ENCODE measurements around the gene PFDN6. TPM values are rescaled to one million over a fixed set of nuclear protein-coding genes. Genes with fewer than 3 reads are reported as not detected.

Gene PFDN6
- total and polyA plus RNA-seq, 9 of the 15 experiments (the other 6 are each of a cell fraction or from before 2014, with no cell fraction given) = 6.8 to 475 (median 216) TPM

DNA sequence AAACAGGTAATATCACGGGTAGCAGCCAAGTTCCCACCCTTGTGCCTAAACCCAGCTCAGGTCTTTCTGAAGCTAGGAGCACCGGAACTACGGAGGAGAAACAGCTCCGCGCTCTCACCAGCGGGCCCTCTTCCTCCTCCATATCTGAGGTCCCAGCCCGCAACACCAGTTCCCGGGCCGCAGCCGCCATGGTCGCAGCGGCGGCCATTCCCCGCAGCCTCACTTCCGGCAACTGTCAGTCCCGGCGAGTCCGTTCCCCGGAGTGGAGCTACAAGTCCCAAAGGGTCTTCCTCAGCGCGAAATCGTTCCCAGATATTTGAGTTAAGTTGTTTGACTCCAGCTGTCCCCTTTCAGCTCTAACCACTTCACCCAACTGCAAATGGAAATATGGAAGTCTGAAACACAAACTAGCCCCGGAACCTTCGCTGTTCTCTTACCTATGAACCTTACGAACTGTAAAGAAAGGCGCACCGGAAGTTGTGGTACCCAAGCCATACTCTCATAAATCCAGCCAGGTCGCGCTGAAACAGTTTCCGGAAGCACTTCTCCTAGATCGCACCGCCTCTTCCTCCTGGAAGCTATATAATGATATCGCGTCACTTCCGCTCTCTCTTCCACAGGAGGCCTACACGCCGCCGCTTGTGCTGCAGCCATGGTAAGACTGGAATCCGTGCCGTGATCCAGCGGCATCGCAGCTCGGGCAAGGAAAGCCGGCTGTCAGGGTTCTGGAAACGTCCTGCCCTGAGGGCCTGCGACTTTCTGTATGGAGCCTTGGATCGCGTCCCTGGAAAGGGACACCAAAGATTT, 17.7 kb upstream of the PFDN6 start, which contains the start of the genes RPS18 and VPS52 (continued):
- TF ChIP-seq, protein P1, sequence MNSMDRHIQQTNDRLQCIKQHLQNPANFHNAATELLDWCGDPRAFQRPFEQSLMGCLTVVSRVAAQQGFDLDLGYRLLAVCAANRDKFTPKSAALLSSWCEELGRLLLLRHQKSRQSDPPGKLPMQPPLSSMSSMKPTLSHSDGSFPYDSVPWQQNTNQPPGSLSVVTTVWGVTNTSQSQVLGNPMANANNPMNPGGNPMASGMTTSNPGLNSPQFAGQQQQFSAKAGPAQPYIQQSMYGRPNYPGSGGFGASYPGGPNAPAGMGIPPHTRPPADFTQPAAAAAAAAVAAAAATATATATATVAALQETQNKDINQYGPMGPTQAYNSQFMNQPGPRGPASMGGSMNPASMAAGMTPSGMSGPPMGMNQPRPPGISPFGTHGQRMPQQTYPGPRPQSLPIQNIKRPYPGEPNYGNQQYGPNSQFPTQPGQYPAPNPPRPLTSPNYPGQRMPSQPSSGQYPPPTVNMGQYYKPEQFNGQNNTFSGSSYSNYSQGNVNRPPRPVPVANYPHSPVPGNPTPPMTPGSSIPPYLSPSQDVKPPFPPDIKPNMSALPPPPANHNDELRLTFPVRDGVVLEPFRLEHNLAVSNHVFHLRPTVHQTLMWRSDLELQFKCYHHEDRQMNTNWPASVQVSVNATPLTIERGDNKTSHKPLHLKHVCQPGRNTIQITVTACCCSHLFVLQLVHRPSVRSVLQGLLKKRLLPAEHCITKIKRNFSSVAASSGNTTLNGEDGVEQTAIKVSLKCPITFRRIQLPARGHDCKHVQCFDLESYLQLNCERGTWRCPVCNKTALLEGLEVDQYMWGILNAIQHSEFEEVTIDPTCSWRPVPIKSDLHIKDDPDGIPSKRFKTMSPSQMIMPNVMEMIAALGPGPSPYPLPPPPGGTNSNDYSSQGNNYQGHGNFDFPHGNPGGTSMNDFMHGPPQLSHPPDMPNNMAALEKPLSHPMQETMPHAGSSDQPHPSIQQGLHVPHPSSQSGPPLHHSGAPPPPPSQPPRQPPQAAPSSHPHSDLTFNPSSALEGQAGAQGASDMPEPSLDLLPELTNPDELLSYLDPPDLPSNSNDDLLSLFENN (IDR thresholded peaks at IDR 0.05; ENCODE audit: low read depth in 2 of 2, low read length in 2 of 2) = peak in 1 of 2 experiments; percentile 83; a peak in 1 of 4 replicates
- TF ChIP-seq FOXP1 (CRISPR knock-in tag; IDR thresholded peaks at IDR 0.05) = peak; percentile 90; the same call in 1 of the 2 replicates
- TF ChIP-seq, protein P2, sequence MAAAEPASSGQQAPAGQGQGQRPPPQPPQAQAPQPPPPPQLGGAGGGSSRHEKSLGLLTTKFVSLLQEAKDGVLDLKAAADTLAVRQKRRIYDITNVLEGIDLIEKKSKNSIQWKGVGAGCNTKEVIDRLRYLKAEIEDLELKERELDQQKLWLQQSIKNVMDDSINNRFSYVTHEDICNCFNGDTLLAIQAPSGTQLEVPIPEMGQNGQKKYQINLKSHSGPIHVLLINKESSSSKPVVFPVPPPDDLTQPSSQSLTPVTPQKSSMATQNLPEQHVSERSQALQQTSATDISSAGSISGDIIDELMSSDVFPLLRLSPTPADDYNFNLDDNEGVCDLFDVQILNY (CRISPR knock-in tag; IDR thresholded peaks at IDR 0.05) = no peak
- TF ChIP-seq LCOR (CRISPR knock-in tag; IDR thresholded peaks at IDR 0.05) = peak; percentile 74; the same call in 1 of the 2 replicates
- TF ChIP-seq STAG1 (CRISPR knock-in tag; IDR thresholded peaks at IDR 0.05; ENCODE audit: borderline replicate concordance) = no peak
- no peak; the same call in 1 of the 2 replicates for TF ChIP-seq SREBF1 (IDR thresholded peaks at IDR 0.05; ENCODE audit: borderline replicate concordance, low read depth, low read length)
- TF ChIP-seq, protein P3, sequence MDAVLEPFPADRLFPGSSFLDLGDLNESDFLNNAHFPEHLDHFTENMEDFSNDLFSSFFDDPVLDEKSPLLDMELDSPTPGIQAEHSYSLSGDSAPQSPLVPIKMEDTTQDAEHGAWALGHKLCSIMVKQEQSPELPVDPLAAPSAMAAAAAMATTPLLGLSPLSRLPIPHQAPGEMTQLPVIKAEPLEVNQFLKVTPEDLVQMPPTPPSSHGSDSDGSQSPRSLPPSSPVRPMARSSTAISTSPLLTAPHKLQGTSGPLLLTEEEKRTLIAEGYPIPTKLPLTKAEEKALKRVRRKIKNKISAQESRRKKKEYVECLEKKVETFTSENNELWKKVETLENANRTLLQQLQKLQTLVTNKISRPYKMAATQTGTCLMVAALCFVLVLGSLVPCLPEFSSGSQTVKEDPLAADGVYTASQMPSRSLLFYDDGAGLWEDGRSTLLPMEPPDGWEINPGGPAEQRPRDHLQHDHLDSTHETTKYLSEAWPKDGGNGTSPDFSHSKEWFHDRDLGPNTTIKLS (IDR thresholded peaks at IDR 0.05; ENCODE audit: borderline replicate concordance, low read depth) = peak; percentile 80
- TF ChIP-seq, protein P4, sequence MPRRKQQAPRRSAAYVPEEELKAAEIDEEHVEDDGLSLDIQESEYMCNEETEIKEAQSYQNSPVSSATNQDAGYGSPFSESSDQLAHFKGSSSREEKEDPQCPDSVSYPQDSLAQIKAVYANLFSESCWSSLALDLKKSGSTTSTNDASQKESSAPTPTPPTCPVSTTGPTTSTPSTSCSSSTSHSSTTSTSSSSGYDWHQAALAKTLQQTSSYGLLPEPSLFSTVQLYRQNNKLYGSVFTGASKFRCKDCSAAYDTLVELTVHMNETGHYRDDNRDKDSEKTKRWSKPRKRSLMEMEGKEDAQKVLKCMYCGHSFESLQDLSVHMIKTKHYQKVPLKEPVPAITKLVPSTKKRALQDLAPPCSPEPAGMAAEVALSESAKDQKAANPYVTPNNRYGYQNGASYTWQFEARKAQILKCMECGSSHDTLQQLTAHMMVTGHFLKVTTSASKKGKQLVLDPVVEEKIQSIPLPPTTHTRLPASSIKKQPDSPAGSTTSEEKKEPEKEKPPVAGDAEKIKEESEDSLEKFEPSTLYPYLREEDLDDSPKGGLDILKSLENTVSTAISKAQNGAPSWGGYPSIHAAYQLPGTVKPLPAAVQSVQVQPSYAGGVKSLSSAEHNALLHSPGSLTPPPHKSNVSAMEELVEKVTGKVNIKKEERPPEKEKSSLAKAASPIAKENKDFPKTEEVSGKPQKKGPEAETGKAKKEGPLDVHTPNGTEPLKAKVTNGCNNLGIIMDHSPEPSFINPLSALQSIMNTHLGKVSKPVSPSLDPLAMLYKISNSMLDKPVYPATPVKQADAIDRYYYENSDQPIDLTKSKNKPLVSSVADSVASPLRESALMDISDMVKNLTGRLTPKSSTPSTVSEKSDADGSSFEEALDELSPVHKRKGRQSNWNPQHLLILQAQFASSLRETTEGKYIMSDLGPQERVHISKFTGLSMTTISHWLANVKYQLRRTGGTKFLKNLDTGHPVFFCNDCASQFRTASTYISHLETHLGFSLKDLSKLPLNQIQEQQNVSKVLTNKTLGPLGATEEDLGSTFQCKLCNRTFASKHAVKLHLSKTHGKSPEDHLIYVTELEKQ (CRISPR knock-in tag; IDR thresholded peaks at IDR 0.05) = 0 out of 2 replicates have a peak, but pooled peaks have one; percentile 57
- TF ChIP-seq ZBTB1 (CRISPR knock-in tag; IDR thresholded peaks at IDR 0.05; ENCODE audit: borderline replicate concordance, low read depth) = no peak
- TF ChIP-seq NFIX (CRISPR knock-in tag; IDR thresholded peaks at IDR 0.05; ENCODE audit: low read depth) = no peak
- peak; percentile 61 to 82; a peak in 3 of 4 replicates for TF ChIP-seq SIN3A (IDR thresholded peaks at IDR 0.05; ENCODE audit: borderline replicate concordance in 2 of 2, control insufficient read depth in 1 of 2, low read depth in 2 of 2, low read length in 2 of 2)
- TF ChIP-seq, protein P5, sequence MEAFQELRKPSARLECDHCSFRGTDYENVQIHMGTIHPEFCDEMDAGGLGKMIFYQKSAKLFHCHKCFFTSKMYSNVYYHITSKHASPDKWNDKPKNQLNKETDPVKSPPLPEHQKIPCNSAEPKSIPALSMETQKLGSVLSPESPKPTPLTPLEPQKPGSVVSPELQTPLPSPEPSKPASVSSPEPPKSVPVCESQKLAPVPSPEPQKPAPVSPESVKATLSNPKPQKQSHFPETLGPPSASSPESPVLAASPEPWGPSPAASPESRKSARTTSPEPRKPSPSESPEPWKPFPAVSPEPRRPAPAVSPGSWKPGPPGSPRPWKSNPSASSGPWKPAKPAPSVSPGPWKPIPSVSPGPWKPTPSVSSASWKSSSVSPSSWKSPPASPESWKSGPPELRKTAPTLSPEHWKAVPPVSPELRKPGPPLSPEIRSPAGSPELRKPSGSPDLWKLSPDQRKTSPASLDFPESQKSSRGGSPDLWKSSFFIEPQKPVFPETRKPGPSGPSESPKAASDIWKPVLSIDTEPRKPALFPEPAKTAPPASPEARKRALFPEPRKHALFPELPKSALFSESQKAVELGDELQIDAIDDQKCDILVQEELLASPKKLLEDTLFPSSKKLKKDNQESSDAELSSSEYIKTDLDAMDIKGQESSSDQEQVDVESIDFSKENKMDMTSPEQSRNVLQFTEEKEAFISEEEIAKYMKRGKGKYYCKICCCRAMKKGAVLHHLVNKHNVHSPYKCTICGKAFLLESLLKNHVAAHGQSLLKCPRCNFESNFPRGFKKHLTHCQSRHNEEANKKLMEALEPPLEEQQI (IDR thresholded peaks at IDR 0.05) = peak; percentile 13; the same call in 1 of the 2 replicates

All from K562 (cell line).